SK-N-SH (cell line): ENCODE data around the gene UBE2D3.

Experiments used
- CTCF ChIP-seq: fragments of 200-600 bp; sonication (generic); IDR thresholded peaks from 2 replicates; pipeline ENCODE4 v1.6.1; 2017; ENCODE audit warnings: antibody characterized with exemption, mild to moderate bottlenecking, moderate library complexity
- EZH2phosphoT487 ChIP-seq: fragments of 200-600 bp; sonication (generic); IDR thresholded peaks from 2 replicates; pipeline ENCODE4 v1.6.1; 2017; ENCODE audit warnings: low read depth, mixed run types, mild to moderate bottlenecking, antibody characterized with exemption, moderate library complexity, borderline replicate concordance
- RAD21 ChIP-seq: IDR thresholded peaks from 2 replicates; pipeline ENCODE4 v1.6.1; 2012; ENCODE audit warnings: mild to moderate bottlenecking, low read length

GRCh38 chr4:102817021-102817605 lies 10.2 kb downstream of the UBE2D3 start:
- TF ChIP-seq CTCF, result no peak
- TF ChIP-seq RAD21, result no peak
- no peak for TF ChIP-seq EZH2phosphoT487
